Activated CD8-positive, alpha-beta memory T cell treated with anti-CD3 and anti-CD28 coated beads, Interleukin-2, amount 10 ng/mL, durations not matched to agents 7 days and 5 days (primary cell): Measurements from ENCODE around the gene ZPR1. TPM values are rescaled to one million over a fixed set of nuclear protein-coding genes. Genes with fewer than 3 reads are reported as not detected.
"Not testable (repeated sequence)": the region's sequence is repeated elsewhere in the genome, so short reads cannot be mapped to it uniquely, and the experiment has no call there.

ENCODE experiments used
- ATAC-seq: fragments of 150-1000 bp; cut with Tn5 transposase; one replicate; pipeline ENCODE4 v1.10.0; 2021; ENCODE audit warnings: moderate library complexity
- CTCF ChIA-PET: fragments of 350-600 bp; sonication (Branson Sonifier 250); formaldehyde crosslinking; loops from one replicate; lab custom pipeline; 2021; ENCODE audit warnings: antibody characterized with exemption; lab: Charles Lee
- DNase-seq: peaks from one replicate; pipeline ENCODE4 v3.0.0-alpha.2; 2020
- H3K27ac Mint-ChIP-seq: one replicate; pipeline ENCODE4 v1.8.0; 2021; ENCODE audit warnings: mild to moderate bottlenecking, mixed read lengths
- H3K27me3 Mint-ChIP-seq: one replicate; pipeline ENCODE4 v1.8.0; 2021; ENCODE audit warnings: mixed read lengths
- H3K36me3 Mint-ChIP-seq: one replicate; pipeline ENCODE4 v1.8.0; 2021; ENCODE audit warnings: mild to moderate bottlenecking, mixed read lengths
- H3K4me1 Mint-ChIP-seq: one replicate; pipeline ENCODE4 v1.8.0; 2021; ENCODE audit warnings: mixed read lengths
- H3K4me3 Mint-ChIP-seq: one replicate; pipeline ENCODE4 v1.8.0; 2021; ENCODE audit warnings: mild to moderate bottlenecking, moderate library complexity, mixed read lengths
- H3K9me3 Mint-ChIP-seq: one replicate; pipeline ENCODE4 v1.8.0; 2022; ENCODE audit warnings: low read depth, mixed read lengths
- total RNA-seq, 2 experiments: library from RNA; stranded (reverse); gene quantifications; one replicate each; pipeline ENCODE4 v1.2.3, GENCODE V29; 2021

The ZPR1 gene, protein sequence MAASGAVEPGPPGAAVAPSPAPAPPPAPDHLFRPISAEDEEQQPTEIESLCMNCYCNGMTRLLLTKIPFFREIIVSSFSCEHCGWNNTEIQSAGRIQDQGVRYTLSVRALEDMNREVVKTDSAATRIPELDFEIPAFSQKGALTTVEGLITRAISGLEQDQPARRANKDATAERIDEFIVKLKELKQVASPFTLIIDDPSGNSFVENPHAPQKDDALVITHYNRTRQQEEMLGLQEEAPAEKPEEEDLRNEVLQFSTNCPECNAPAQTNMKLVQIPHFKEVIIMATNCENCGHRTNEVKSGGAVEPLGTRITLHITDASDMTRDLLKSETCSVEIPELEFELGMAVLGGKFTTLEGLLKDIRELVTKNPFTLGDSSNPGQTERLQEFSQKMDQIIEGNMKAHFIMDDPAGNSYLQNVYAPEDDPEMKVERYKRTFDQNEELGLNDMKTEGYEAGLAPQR
- total RNA-seq = 10 to 100 TPM; 66.6 to 72.1 TPM

DNA sequence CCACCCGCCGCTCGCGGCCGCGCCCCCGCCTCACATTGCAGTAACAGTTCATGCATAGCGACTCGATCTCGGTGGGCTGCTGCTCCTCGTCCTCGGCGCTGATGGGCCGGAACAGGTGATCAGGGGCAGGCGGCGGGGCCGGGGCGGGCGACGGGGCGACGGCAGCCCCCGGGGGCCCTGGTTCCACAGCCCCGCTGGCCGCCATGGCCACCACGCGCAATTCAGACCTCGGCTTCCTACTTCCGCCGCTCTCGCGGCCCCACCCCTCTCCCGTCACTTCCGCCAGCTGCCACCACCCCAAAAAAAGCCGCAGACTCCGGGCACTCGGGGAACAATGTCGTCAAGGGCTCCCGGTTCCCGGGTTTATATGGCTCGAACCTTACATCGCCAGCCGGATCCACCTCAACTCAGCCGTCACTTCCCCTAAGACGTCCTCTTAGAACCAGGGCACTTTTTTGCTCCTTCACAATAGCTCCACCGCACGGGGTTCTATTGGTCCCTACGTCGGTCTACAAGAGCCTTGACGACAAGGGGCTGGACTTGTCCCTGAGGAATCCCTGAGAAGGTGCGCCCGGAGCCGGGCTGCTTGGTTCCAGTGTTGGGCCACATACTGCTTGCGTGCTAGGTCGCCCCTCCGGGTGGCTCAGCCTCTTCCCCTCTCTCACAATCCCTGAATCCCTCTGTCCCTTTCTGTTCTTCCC, at the start of gene ZPR1:
ZPR1 (minus strand) TSS at position 238 of the 701 bp plus-strand sequence; CDS start at position 205, 33 bp downstream.
- Mint-ChIP-seq H3K4me3 (peak within 1 kb of the TSS; percentile 82), H3K9me3 (no peaks in the 10 kb centered on the region), H3K36me3 (peaks cover 38% of the 10 kb centered on the region), H3K27ac (peak within 1 kb of the TSS; percentile 88), H3K4me1 (peaks cover 54% of the 10 kb centered on the region), H3K27me3 (peaks cover 2% of the 10 kb centered on the region)
- ATAC-seq = peak; percentile 89
- DNase-seq = peak; percentile 91
- CTCF ChIA-PET = interaction anchor here (0.8 to 9.1 kb wide), 13 partner anchors 9 to 443 kb away, joined by 3 to 187 read pairs (median 5); partner anchors contain the start of genes APOA1, BUD13 and SIK3

DNA sequence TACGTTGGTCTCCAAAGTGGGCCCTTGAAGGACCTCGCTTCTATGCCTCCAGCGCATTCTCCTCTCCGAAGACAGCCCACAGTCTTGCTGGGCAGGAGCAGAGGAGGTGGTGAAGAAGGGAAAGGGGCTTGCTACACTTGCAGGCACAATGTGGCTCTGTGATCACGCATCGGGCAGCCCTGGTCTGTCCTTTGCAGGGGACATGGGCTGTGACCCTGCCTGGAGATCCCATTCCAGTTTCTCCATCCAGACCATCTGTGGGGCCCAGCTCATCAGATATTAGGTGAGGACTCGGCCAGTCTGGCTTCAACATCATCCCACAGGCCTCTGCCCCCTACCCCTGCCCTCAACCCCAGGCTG, 48.8 kb upstream of the ZPR1 start:
- Mint-ChIP-seq H3K9me3 (no peaks in the 10 kb centered on the region), H3K4me3 (no peak overlapping the region), H3K36me3 (no peaks in the 10 kb centered on the region), H3K4me1 (peaks cover 12% of the 10 kb centered on the region), H3K27me3 (no peaks in the 10 kb centered on the region), H3K27ac (no peak overlapping the region)
- no peak for ATAC-seq
- CTCF ChIA-PET = interaction anchor here (0.6 to 7.5 kb wide), 40 partner anchors 9 to 395 kb away, joined by 3 to 187 read pairs (median 6); partner anchors contain the start of genes APOA5, BUD13, PAFAH1B2 and SIK3
- DNase-seq = no peak

DNA sequence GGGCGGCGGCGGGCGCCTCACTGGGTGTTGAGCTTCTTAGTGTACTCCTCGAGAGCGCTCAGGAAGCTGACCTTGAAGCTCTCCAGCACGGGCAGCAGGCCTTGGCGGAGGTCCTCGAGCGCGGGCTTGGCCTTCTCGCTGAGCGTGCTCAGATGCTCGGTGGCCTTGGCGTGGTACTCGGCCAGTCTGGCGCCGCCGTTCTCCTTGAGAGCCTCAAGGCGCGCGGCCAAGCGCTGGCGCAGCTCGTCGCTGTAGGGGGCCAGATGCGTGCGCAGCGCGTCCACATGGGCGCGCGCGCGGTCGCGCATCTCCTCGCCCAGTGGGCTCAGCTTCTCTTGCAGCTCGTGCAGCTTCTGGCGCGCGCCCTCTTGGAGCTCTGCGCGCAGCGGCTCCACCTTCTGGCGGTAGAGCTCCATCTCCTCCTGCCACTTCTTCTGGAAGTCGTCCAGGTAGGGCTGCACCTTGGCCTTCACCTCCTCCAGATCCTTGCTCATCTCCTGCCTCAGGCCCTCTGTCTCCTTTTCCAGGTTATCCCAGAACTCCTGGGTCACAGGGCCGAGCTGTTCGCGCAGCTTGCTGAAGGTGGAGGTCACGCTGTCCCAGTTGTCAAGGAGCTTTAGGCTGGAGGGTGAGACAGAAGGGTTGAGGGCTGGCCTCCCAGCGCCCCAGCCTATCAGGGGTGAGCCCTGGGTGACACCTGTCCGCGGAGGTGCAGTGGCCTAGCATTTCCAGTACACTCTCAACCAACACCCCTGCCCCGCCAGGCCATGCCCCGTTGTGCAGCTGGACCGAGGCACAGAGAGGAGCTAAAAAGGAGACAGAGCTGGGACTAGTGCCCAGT, 48.2 kb upstream of the ZPR1 start:
- DNase-seq (peak; percentile 92), ATAC-seq (peak; percentile 96)
- CTCF ChIA-PET = interaction anchor here (0.6 to 7.5 kb wide), 58 partner anchors 9 to 395 kb away, joined by 3 to 187 read pairs (median 4); partner anchors contain the start of genes APOA5, BUD13, PAFAH1B2 and SIK3
- peak overlapping the region; percentile 61 for H3K27ac Mint-ChIP-seq
- peaks cover 12% of the 10 kb centered on the region for H3K4me1 Mint-ChIP-seq
- H3K27me3 Mint-ChIP-seq = no peaks in the 10 kb centered on the region
- H3K9me3 Mint-ChIP-seq = no peaks in the 10 kb centered on the region
- peak overlapping the region; percentile 71 for H3K4me3 Mint-ChIP-seq
- no peaks in the 10 kb centered on the region for H3K36me3 Mint-ChIP-seq

DNA sequence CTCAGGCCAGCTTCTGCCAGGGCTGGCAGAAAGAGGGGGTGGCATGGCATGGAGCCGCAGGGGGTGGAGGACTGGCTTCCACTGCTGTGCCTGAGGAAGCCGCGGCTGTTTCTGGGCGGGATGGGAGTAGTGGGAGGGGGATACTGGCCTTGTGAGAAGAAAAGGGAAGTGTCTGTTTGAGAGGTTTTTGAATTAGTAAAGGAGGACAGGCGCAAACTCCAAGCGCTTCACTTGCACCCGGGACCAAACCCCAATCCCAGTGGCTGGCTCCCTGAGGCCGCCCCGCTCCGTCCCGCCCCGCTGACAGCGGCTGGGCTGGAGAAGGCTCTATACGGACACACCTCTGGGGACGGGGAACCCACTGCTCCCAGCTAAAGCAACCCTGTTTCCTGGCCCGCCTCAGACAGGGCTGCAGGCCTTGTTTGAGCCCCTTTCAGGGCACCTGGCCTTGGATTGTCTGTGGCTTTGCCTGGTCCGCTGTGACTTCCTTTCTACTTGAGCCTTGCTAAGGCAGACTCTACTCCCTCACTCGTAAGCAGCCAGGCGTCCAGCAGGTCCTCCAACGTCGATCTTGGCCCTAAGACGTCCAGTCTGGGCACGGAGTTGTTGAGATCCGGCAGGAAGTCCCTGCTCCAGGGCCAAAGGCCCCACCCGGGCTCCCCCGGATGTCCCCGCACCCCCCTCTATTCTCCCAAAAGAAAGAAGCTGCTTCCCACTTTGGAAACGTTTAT, 47.4 kb upstream of the ZPR1 start:
- Mint-ChIP-seq H3K27ac (peak overlapping the region; percentile 61), H3K36me3 (no peaks in the 10 kb centered on the region), H3K9me3 (no peaks in the 10 kb centered on the region), H3K4me3 (peak overlapping the region; percentile 71), H3K4me1 (peaks cover 12% of the 10 kb centered on the region), H3K27me3 (no peaks in the 10 kb centered on the region)
- CTCF ChIA-PET = interaction anchor here (0.5 to 7.5 kb wide), 55 partner anchors 8 to 396 kb away, joined by 3 to 187 read pairs (median 4); partner anchors contain the start of genes APOA5, BUD13, PAFAH1B2 and SIK3
- DNase-seq = no peak
- no peak for ATAC-seq

DNA sequence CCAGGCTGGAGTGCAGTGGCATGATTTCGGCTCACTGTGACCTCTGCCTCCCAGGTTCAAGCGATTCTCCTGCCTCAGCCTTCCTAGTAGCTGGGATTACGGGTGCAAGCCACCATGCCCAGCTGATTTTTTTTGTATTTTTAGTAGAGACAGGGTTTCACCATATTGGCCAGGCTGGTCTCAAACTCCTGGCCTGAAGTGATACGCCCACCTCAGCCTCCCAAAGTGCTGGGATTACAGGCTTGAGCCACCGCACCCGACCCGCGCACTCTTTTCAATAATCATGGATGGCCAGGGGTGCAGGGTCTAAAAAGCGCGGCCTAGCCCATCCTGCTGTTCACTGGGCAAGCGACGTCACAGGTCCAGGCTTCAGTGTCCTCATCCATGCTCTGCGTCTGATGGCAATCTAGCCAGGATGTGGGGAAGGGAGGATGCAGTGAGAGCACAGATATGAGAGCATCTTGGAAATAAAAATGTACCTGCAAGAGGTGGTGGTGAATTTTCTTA, 46.8 kb upstream of the ZPR1 start:
- not testable (repeated sequence) for H3K27me3 Mint-ChIP-seq, H3K9me3 Mint-ChIP-seq, H3K27ac Mint-ChIP-seq, H3K36me3 Mint-ChIP-seq, DNase-seq, ATAC-seq
- CTCF ChIA-PET = interaction anchor here (0.5 to 7.5 kb wide), 10 partner anchors 10 to 396 kb away, joined by 3 to 187 read pairs (median 4); partner anchors contain the start of genes APOA5, PAFAH1B2 and ZPR1
- peaks cover 12% of the 10 kb centered on the region for H3K4me1 Mint-ChIP-seq
- H3K4me3 Mint-ChIP-seq = peak overlapping the region; percentile 17

DNA sequence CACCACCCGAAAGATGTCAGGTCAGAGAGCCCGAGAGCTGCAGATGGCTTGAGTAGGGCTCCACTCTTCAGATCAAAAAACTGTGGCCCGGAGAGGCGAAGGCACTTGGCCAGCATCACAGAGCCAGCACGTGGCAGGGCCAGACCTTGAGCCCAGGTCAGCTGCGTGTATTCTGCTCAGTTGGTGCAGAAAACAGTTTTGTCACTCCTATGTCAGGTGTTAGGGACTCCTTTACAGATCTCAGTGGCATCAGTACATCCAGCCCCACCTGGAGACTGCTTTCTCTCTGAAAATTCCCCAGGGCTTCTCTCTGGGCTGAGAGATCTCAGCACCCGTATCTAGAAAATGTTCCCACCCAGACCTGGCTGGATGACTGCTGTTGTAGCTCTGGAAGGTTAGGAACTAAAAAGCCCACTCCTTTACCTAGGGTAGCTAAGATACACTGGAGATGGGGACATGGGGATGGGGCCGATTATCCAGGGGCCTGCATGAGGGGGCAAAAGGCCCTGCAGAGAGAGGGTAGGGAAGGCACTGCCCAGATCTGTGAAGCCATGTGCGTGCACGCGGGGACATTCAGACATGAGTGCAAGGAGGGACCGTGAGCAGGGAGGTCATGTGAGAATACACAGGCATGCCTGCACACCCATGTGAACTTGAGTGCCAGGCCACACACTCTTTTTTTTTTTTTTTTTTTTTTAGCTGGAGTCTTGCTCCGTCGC, 46.2 kb upstream of the ZPR1 start:
- peaks cover 12% of the 10 kb centered on the region for H3K4me1 Mint-ChIP-seq
- CTCF ChIA-PET = interaction anchor here (0.6 to 7.5 kb wide), 5 partner anchors 10 to 272 kb away, joined by 3 to 187 read pairs (median 5); partner anchors contain the start of genes APOA5 and ZPR1

DNA sequence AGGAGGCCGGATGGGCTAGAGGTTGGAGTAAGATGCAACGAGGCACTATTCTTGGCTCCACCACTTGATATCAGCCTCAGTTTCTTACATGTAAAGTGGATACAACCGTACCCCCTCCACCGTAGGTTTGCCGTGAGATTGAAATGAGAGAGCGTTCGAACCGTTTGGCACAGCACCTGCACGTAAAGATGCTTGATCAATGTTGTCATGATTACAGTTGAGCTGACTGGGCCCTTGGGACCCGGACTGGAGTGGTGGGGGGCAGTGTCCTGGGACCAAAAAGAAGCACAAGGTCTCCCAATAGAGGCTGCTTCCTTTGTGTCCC, 45.6 kb upstream of the ZPR1 start:
- no peak for DNase-seq
- CTCF ChIA-PET = interaction anchor here (0.9 to 7.5 kb wide), 5 partner anchors 12 to 272 kb away, joined by 3 to 187 read pairs (median 5); partner anchors contain the start of genes APOA5 and ZPR1
- no peaks in the 10 kb centered on the region for H3K9me3 Mint-ChIP-seq
- no peak overlapping the region for H3K27ac Mint-ChIP-seq
- peaks cover 12% of the 10 kb centered on the region for H3K4me1 Mint-ChIP-seq
- no peak for ATAC-seq
- no peak overlapping the region for H3K4me3 Mint-ChIP-seq
- no peaks in the 10 kb centered on the region for H3K36me3 Mint-ChIP-seq
- no peaks in the 10 kb centered on the region for H3K27me3 Mint-ChIP-seq

More for the DNA sequence above, 46.2 kb upstream of the ZPR1 start:
- Mint-ChIP-seq H3K27me3 (no peaks in the 10 kb centered on the region), H3K36me3 (no peaks in the 10 kb centered on the region), H3K9me3 (no peaks in the 10 kb centered on the region), H3K4me3 (no peak overlapping the region), H3K27ac (no peak overlapping the region)
- ATAC-seq (no peak), DNase-seq (no peak)

DNA sequence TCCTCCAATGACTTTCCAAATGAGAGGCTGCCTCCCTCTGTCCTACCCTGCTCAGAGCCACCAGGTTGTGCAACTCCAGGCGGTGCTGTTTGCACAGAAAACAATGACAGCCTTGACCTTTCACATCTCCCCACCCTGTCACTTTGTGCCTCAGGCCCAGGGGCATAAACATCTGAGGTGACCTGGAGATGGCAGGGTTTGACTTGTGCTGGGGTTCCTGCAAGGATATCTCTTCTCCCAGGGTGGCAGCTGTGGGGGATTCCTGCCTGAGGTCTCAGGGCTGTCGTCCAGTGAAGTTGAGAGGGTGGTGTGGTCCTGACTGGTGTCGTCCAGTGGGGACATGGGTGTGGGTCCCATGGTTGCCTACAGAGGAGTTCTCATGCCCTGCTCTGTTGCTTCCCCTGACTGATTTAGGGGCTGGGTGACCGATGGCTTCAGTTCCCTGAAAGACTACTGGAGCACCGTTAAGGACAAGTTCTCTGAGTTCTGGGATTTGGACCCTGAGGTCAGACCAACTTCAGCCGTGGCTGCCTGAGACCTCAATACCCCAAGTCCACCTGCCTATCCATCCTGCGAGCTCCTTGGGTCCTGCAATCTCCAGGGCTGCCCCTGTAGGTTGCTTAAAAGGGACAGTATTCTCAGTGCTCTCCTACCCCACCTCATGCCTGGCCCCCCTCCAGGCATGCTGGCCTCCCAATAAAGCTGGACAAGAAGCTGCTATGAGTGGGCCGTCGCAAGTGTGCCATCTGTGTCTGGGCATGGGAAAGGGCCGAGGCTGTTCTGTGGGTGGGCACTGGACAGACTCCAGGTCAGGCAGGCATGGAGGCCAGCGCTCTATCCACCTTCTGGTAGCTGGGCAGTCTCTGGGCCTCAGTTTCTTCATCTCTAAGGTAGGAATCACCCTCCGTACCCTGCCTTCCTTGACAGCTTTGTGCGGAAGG, 44.8 kb upstream of the ZPR1 start:
- CTCF ChIA-PET = interaction anchor here (0.9 to 7.5 kb wide), 4 partner anchors 11 to 229 kb away, joined by 3 to 187 read pairs (median 74); partner anchors contain the start of genes APOA5 and ZPR1
- Mint-ChIP-seq H3K36me3 (no peaks in the 10 kb centered on the region), H3K27ac (no peak overlapping the region)

DNA sequence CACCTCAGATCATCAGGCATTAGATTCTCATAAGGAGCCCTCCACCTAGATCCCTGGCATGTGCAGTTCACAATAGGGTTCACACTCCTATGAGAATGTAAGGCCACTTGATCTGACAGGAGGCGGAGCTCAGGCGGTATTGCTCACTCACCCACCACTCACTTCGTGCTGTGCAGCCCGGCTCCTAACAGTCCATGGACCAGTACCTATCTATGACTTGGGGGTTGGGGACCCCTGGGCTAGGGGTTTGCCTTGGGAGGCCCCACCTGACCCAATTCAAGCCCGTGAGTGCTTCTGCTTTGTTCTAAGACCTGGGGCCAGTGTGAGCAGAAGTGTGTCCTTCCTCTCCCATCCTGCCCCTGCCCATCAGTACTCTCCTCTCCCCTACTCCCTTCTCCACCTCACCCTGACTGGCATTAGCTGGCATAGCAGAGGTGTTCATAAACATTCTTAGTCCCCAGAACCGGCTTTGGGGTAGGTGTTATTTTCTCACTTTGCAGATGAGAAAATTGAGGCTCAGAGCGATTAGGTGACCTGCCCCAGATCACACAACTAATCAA, 44.0 kb upstream of the ZPR1 start:
- Mint-ChIP-seq H3K36me3 (no peaks in the 10 kb centered on the region), H3K9me3 (no peaks in the 10 kb centered on the region), H3K27me3 (no peaks in the 10 kb centered on the region), H3K4me1 (peaks cover 12% of the 10 kb centered on the region), H3K4me3 (no peak overlapping the region), H3K27ac (no peak overlapping the region)
- DNase-seq = no peak
- no peak for ATAC-seq
- CTCF ChIA-PET = interaction anchor here (1.0 to 7.5 kb wide), 4 partner anchors 19 to 230 kb away, joined by 3 to 187 read pairs (median 74); partner anchors contain the start of genes APOA5 and ZPR1

More for the DNA sequence above, 44.8 kb upstream of the ZPR1 start:
- H3K4me1 Mint-ChIP-seq = peaks cover 12% of the 10 kb centered on the region
- DNase-seq = no peak
- no peak overlapping the region for H3K4me3 Mint-ChIP-seq
- no peaks in the 10 kb centered on the region for H3K27me3 Mint-ChIP-seq
- ATAC-seq = no peak
- no peaks in the 10 kb centered on the region for H3K9me3 Mint-ChIP-seq

DNA sequence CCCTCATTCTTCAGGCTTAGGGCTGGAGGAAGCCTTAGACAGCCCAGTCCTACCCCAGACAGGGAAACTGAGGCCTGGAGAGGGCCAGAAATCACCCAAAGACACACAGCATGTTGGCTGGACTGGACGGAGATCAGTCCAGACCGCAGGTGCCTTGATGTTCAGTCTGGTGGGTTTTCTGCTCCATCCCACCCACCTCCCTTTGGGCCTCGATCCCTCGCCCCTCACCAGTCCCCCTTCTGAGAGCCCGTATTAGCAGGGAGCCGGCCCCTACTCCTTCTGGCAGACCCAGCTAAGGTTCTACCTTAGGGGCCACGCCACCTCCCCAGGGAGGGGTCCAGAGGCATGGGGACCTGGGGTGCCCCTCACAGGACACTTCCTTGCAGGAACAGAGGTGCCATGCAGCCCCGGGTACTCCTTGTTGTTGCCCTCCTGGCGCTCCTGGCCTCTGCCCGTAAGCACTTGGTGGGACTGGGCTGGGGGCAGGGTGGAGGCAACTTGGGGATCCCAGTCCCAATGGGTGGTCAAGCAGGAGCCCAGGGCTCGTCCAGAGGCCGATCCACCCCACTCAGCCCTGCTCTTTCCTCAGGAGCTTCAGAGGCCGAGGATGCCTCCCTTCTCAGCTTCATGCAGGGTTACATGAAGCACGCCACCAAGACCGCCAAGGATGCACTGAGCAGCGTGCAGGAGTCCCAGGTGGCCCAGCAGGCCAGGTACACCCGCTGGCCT, 42.5 kb upstream of the ZPR1 start:
- ATAC-seq = no peak
- no peaks in the 10 kb centered on the region for H3K9me3 Mint-ChIP-seq
- no peaks in the 10 kb centered on the region for H3K27me3 Mint-ChIP-seq
- CTCF ChIA-PET = interaction anchor here (0.9 to 7.3 kb wide), 3 partner anchors 39 to 276 kb away, joined by 3 to 187 read pairs (median 7); partner anchors contain the start of genes APOA5 and ZPR1
- H3K27ac Mint-ChIP-seq = no peak overlapping the region
- H3K36me3 Mint-ChIP-seq = no peaks in the 10 kb centered on the region
- DNase-seq = no peak
- peaks cover 5% of the 10 kb centered on the region for H3K4me1 Mint-ChIP-seq
- no peak overlapping the region for H3K4me3 Mint-ChIP-seq
